HPDE6-E6E7 (cell line): ENCODE data around the gene VTI1A.
A peak's percentile ranks its signal among the peaks of the same experiment; 100 is the strongest.

Experiments
- DNase-seq: peaks from one replicate; pipeline ENCODE4 v3.0.0; 2011; ENCODE audit warnings: missing footprints; ENCODE audit errors: extremely low spot score

VTI1A gene

DNA sequence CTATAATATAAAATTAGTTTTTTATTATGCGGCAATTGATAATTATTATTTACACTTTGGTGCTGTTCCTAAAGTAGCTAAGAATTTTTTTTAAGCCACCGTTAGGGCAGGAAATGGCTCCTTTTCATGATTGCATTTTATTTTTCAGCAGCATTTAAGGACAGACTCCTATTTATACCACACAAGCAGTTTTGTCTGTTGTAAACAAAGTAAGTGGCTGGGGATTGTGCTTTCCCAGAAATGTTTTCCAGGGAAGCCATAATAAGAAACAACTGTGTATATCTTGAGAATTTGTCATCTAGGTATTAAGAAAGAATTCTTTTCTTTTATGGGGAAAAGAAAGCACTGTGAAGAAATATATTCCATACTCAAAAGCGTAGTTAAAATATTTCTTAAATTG, 232.0 kb downstream of the VTI1A start:
- no peak for DNase-seq

DNA sequence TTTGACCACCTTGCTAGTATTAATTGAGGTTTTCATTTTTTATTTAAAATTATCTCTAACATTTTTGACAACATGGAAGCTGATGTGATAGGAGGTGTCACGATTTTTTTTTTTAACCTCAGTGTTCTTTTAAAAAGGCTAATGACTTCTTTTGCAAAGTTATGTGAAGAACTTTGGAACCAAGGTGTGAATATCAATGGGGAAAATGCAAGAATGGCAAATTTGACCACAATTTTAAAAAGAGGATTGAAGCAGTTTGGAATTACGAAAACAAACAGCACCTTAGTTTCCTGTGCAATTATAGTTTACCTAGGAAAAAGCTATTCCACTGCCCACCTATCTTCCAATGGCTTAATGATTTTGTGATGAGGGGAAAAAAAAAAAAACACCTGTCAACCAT, 232.4 kb downstream of the VTI1A start:
- DNase-seq: no peak

DNA sequence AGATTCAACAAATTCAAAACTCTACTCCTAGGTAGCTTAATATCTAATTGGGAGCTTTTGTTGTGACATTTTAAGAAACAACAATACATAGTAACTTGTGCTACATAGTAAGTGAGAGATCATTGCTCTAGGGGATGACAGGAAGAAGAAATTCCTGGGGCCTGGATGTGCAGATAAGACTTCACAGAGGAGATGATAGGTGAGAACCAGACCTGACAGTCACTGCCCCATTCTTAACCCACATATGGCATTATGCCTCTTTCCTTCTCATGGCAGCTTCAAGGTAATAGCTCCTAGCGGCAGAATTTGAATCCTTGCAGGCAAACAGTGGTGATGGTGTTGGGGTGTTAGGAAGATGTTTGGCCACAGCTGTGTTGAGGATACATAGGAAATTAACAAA, 233.6 kb downstream of the VTI1A start:
- DNase-seq: no peak

DNA sequence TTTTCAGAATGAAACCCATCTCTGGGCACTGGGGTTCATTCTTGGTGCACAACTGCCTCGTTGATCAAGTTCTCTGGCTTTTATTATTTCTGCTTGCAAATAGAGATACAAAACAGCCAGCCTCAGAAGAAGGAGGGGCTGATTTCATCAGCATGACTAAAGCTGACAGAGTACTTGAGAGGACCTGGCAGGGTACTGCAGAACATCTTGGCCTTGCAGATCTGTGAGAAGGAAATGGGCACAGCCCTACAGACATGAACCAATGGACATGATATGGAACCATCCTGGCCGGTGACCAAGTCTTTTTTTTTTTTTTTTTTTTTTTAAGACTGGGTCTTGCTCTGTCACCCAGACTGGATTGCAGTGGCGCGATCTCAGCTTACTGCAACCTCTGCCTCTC, 240.6 kb downstream of the VTI1A start:
- peak; percentile 3 for DNase-seq

DNA sequence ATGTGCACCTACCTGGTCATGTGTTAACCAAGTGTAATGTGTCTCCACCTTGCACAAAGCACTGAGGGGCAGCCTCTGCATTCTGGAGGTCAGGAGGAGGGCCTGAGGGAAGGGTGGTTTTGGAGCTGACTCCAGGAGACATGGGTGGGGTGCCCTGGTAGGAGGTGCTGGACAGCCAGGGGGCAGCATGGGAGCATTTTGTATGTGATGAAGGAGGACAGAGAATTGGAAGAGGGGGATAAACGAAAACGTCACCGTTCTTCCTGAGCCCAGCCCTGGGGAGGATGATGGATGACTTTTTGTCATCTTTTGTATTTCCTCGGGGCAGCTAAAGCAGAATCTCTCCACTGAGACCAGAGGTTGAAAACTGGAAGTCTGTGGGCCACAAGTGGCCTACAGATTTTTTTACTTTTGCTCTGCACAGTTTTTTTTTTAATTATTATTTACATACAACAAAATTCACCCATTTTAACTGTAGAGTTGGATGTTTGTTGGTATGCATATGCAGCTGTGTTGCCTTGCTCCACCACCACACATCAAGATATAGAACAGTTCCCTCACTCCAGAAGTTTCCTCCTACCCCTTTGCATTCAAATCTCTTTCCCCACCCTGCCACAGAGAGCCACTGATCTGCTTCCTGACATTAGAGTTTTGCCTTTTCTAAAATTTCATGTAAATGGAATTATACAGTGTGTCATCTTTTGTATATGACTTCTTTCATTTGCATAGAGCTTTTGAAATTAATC, 242.5 kb downstream of the VTI1A start:
- DNase-seq: no peak

DNA sequence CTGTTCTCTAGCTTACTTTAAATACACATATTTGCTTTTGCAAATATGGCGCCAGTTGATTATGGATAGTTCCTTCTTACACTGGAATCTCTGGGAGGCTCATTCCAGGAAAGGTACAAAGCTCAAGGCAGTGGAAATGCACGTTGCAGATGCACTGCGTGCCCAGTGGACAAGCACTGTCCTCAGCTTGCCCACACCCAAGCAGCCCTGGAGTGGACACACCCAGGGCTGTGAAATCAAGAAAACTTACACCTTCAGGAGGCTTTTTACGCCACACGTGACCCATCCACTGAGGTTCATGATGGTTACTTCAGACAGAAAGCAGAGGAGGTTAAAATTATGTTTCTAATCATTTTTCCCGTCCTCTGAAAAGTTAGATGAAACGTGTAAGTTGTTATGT, 248.5 kb downstream of the VTI1A start:
- no peak for DNase-seq

DNA sequence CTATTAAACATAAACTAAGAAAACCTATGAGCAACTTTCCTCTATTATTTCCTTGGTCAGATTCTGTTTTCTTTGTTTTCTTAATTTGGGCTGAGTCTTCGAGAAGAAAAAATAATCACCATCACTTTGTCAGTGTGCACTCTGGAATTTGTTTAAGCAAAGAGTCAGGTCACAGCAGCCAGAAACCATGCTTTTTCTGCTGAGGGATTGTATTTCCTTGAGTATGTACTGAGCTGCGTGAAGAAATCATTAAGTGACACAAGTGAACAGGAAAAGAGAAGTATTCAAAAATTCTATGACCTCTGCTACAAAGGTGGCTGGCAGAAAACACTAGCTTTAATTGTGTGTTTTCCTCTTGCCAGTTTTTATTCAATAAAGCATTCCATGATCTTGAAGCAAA, 249.6 kb downstream of the VTI1A start:
- no peak for DNase-seq

DNA sequence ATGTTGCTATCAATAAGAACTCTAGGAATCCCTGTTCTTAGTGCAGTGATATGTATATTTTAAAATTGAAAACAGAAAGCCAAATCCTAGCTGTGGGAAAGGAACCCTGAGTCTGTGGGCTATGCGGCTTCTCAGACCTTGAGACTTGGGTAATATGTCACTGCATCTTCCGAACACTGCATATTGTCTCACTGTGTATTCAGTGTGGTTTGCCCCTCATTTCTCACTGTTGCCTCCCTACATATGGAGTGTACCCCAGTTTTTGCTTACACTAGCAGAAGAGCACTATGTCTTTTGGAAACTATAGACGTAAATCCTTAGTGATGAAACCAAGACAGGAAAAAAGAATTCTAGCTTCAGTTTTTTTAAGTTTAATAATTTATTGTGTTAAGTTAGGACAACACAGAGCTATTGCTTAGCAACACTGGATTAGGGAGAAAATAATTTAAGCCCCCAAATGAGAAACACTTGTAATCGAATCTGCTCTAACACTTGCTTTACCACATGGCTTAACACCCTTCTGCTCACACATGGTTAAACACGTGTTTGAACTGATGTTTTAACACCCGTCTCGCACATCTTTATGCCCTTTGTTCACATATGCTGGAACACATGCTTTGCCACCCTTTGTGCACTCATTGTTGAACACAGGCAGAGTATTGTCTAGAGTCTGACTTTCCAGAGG, 251.3 kb downstream of the VTI1A start:
- no peak for DNase-seq

DNA sequence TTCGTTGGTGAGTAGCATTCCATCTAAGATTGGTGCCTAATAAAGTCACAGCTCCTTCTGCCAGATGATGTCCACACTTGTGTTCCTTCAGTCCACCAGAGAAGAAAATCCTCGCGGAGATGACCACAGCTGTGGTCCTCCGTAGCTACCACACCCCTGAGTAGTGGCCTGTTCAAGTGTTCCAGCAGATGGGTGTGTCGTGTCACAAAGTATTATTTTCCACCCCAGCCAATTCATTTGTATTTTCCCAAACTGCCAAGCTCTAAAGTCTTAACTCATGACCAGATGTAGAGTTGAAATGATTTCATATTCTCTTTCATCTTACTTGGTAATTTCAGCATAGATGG, 251.8 kb downstream of the VTI1A start:
- no peak for DNase-seq

DNA sequence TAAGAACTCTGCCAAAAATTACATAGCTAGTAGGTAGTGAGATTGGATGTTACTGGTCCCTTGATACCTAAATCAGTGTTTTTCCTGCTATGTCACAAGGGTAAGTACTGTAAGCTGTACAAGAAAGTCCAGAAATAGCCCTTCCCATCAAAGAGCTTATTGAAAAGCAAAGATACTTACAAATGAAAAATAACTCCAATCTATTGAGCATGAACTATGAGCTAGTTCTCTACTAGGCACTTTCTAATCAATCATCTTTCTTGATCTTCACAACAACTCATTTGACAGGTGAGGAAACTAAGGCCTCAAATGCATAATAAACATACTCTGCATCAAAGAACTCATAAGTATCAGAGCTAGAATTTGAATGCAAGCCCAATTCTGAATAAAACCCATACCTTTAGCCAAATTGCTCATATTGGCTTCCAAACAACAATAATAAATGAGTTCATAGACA, 253.2 kb downstream of the VTI1A start:
- no peak for DNase-seq

DNA sequence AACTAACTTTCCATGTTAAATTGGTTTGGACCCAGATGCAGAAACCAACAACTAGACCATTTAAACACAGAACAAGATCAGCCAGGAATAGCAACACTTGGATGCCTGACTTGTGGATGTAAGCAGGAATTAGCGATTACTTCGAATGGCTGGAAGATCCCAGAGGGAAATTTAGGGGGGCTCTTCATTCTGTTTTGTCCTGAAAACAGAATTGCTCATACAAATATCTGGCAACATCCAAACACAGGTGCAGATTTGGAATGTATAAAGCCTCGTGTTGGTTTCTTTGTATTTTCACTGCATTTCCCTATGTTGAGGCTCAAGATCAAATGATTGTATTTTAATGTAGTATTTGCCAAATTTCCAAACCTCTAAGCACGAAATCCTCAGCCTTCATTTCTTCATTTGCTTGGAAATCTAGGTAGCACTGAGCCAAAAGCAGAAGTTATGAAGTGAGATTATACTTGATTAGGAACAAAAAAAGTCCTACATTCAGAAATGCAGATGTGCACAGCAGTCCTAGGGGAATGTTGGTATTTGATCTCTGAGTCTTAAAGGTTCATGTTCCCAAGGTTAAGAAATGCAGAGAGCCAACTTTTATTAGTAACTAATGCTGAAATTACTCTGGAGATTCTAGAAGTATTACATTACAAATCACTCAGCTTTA, 254.3 kb downstream of the VTI1A start:
- DNase-seq: no peak

DNA sequence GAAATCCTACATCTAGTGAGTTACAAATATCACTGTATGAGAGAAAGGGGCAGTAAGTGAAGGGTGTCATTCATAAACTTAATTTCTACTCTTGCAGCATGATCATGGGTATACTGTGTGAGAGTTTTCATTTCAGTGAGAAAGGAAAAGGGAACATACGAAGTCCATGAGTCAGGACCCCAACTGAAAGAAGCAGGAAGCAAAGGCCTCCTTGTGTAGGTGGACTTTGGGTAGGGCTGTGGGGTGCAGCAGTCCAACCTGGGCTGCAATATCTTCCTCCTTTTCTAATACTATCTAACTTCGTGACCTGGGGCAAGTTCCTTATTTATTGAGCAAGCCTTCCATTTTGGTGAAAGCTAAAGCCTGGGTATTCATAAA, 254.9 kb downstream of the VTI1A start:
- DNase-seq: no peak

DNA sequence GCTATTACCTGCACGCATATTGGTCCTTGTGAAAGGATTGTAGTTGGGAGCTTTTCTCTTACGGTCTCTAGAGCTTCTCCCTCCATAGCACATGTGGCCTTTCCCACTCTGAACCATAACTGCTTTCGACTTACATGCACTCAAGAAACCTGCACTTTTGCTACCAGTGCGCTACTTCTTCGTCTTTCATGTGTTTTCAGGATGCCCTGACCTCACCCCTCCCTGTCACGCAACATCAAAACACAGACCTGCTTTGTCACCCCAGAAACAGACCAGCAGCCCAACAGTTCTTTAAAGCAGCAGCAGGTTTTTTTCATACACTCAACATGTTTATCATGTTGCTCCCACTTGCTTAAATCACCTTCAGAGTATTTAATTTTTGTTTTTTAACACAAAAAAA, 259.6 kb downstream of the VTI1A start:
- DNase-seq: no peak

DNA sequence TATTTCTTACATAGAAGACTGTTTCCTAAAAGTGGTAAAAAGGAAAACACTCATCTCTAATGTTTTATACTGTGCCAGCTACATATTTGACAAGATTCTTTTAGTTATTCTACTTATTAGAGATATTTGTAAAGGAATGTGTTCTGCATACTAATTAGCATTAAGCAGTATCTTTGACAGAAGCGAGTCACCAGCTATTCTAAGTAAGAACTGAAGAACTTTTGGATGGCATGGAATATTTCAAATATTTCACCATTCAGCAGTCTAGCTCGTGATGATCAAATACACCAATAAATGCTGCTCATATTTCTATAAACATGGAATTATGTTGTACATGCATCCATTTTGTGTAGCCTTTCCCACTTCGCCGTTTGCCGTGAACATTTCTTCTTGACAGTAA, 261.4 kb downstream of the VTI1A start:
- no peak for DNase-seq

DNA sequence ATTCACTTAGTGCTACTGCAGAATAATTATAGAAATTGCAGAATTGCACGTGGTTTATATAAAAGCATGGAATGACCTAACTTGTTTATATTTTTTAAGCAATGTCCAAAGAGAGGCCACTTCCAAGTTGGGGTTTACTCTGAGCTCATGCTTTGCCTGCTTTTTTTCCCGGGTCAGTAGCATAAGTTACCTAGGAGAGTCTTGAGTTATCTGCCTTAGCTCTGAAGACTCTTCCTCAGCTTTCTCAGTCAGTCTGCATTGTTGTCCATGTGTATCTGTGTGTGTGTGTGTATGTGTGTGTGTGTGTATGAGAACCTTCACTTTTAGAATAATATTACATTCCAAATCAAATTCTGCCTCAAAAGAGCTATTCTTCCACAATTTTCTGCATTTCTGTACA, 263.5 kb downstream of the VTI1A start:
- DNase-seq: no peak

DNA sequence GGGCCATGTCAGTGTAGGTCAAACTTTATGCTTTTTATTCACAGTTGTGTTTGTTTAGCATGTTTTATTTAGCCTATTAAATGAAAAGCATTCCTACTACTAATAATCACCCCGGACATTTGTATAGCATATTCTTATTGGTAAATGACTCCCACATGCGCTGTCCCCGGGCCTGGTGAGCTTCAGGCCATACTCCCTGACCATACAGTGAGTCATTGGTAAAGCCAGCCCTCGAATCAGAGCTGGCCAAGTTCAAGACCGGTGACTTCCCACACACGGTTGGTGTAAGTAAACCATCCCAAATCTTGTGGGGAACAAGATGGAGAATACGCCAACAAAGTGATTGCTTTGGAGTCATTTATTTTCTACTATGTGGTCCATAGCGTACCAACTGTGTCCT, 264.4 kb downstream of the VTI1A start:
- no peak for DNase-seq

DNA sequence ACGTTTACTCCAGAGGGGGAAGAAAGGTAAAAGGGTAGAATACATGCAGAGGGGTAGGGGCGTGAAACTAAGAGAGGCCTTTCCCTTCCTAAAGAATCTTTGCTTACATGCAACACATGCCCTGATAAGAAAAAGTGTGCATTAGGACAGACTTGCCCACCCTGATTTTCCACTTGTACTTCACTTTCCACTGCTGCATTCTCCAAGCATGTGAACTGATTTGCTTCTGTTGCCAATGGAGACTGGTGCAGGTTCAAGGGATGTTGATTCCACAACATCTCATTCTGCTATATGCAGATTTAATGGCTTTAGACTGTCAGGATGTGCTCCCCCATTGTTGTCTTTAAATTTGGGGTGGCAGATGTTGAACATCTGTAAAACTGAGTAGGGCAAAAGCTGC, 265.5 kb downstream of the VTI1A start:
- DNase-seq: no peak

DNA sequence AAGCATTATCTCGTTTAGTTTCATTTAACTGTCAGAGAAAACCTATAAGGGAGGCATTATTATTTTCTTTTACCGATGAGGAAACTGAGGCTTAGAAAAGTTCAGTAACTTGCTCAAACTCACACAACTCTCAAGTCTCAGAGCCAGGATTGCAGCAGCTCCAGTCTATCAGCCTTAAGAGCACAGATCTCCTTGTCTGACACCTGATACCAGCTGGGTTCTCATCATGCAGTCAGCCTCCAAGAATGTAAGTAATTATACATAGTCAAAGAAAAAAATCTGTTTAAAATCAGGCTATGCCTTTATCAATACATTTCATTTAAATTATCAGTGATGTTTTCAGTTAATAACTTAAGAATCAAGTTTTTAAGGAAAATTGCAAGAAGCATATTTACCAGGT, 266.4 kb downstream of the VTI1A start:
- DNase-seq: no peak

DNA sequence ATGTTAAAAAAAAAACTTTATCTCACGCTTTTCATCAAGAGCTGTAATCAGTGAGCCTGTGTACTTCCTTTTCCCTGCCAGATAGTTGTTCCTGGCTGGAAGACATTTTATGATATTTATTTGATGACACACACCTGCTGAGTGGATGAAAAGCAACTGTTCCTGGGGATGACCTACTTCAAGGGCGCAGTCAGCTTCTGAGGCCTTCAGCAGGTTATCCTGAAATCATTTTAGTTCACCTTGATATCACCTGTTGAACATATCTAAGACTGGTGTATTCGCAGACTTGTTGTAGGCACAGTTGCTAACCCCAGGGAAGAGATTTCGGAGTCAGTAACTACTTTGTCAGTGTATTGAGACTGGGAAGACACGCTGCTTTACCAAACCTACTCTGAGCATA, 268.6 kb downstream of the VTI1A start:
- no peak for DNase-seq

DNA sequence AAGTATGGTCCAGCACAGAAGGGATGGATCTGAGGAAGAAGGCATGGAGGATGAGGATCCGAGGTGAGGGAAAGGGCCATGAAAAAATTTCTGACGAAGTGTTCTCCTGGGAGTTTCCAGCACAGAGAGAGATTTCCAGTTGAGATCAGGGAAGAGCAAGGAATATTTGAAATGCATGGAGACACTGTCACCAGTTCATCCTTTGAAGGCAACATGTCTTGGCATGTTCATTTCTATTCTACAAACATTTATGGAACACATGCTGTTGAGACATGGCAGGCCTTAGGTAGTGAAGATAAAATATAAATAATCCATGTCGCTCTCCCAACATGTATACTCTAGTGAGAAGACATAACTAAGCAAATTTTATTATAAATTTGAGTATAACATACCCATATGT, 269.1 kb downstream of the VTI1A start:
- DNase-seq: no peak

DNA sequence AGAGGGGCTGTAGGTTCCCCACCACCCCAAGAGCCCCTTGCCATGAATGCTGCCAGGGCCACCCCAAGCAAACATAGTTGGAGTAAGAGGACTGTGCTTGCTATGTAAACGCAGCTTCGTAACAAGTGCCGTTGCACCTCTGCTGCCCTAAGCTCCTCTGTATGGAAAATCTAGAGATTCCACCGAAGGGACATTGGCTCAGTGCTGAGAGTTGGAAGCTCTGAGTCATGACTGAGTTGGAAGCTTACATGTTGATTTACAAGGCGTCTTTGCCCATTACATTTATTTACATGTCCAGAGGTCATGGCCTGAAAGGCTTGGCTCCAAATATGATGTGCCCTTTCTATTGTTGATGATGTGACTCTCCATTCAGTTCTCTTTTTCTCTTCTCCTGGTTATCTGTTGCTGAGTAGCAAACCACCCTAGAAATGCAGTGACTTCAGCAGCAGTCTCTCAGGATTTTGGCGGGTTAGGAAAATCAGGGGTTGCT, 270.0 kb downstream of the VTI1A start:
- no peak for DNase-seq

DNA sequence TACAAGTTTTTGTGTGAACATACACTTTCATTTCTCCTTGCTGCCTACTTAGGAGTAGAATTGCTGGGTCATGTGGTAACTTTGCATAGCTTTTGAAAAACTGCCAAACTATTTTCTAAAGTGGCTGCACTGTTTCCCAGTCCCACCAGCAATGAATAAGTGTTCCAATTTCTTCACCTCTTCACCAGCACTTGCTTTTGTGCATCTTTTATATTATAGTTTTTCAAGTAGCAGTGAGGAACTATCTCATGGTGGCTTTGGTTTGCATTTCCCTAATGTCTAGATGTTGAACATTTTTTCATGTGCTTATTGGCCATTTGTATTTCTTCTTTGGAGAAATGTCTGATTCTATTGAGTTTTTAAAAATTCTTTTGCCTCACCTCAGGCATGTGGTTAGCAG, 273.2 kb downstream of the VTI1A start:
- no peak for DNase-seq

DNA sequence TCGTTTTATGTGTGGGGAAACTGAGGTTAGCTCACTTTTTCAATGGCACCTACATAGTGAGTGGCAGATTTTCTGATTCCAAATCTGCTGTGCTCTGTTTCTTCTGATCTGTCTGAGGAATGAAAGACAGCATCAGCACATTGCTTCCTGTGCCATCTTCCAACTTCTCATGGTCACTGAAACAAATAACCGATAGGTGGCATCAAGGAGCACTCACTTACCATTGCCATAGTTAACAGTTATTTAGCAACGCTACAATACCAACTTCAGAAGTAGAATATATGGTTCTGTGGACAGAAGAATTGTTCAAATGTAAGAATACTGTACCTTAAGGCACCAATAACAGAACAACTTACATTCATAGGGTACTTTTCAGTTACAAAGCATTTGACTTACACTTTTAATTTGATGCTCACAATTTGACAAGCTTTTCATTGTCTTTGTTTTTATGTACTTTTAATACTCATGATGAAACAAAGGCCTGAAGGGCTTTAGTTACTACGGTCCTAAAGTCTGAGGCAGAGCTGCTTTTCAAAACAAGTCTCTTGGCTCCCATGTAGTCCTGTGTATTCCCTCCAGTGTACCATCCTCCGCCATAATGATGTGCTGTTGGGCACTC, 274.2 kb downstream of the VTI1A start:
- peak; percentile 23 for DNase-seq
